HG03460 (cell line): ENCODE measurements around the gene LILRA5.
"Not testable (repeated sequence)": the region's sequence is repeated elsewhere in the genome, so short reads cannot be mapped to it uniquely, and the experiment has no call there.

Source experiments
- ATAC-seq: cut with Tn5 transposase; IDR thresholded peaks from one replicate; pipeline ENCODE4 v1.9.1; 2021; ENCODE audit not compliant: unreplicated experiment

The LILRA5 gene

DNA sequence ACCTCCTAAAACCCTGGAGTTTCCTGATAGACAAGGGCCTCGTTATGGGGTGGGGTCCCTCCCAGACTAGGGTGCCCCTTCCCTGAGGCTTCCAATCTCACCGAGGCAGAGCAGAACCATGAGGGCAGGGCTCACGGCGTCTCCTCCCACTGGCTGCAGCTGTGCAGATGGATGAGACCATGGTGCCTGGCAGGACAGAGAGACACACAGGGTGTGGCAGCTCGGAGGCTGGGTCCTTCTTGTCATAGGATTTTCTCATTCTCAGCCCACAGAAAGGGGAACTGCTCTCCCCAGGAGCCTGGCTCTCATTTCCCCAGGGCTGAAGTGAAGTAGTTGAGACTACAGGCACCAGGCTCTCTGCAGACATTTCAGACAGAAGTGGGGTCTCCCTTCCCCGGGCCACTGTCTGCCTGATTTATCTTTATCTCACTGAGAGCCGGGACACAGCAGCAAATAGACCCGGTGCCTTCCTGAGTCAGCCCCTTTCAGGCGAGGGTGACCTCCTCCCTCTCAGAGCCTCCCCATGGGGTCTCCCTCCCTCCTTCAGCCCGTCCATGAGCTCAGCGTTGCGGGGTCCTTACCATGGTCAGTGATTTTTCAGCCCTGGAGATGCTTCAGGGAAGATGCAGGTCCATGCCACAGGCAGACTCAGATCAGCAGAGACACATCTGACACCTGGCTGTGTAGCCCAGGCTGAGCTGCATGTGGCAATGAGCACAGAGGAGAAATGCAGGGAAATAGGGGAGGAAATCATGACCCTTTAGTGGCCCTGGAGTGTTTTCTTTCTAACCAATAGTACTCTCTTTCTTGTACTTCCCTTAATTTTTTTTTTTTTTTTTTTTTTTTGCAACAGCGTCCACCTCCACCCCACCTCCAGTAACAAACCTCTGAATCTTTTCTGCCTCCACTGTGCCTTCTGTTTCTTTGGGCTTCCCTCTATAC is at the start of gene LILRA5:
Gene LILRA5, minus strand, starts transcription at position 731 of the 942 bp plus-strand sequence. Its CDS starts 147 bp downstream, at position 584.
- no peak for ATAC-seq

DNA sequence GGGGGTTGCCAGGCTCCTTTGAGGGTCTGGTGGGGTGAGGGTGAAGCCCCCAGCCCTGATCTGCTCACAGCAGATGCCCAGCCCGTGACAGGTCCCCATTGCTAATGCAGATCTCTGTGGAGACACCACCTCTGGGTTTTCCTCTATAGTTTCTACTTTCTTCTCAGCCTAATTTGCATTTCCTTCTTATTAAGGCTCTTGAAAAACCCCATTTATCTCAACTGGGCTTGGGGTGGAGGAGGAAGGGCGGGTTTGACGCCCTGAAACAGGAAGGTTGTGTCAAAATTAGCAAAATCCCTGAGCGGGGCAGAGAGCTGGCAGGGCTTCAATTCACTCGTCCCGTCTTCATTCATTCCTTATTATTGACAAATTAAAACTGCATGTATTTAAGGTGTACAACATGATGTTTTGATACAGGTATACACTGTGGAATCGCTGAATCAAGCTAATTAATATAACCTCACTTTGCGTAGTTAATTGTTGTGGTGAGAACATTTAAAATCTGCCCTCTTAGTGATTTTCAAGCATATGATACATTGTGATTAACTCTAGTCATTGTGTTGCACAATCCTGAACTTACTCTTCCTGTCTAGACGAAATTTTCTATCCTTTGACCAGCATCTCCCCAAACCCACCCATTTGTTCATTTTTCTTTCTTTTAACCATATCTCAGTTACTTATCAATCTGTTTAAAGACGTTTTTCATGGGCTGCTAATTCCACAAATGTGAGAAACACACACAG is 48.9 kb upstream of the LILRA5 start:
- ATAC-seq: not testable (repeated sequence)

DNA sequence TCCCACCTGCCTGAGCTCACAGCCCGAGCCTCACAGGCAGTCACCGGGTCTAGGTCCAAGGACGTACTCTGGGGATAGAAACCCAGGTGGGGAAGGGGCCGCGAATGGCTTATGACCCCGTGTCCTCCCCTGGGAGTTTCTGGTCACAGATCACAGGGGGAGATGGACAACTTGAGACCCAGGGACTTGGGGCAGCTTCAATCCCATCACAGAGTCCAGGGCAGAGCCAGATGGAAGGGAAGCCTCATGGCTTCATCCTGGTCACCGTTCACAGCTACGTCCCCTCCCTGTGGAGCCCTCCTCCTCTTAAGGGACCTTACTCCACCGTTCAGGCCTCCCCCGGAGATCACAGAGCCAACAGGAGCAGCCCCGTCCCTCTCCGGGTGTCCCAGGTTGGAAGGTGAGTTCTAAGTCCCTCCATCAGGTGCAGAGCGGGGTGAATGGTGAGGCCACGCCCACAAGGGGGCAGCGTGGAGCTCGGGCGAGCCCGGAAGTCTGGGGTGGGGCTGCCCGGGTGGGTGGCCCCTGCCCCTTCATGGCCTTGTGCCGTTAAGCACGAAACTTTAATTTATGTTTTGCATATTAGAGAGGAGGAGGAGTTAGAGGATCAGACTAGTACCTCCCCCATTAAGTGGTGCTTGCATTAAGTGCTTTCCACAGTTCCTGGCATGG is 46.3 kb upstream of the LILRA5 start:
- peak; percentile 57 for ATAC-seq

DNA sequence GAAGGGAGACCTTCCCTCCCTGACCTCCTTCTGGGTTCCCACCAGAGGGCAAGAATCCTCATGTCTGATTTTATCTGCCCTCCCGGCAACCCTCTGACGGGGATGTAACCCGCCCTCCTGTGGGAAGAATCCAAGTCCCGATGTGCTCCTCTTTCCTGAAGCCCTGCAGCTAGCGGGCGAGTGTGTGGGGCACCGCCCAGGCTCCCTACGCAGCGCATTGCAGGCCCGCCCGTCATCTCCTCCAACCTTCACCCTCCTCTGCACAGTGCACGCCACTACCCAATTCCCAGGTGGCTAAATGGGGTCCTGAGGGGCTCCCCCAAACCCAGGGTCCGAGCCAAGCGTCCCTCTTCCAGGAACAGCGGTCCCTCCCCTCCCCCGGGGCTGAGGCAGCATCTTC is 44.4 kb upstream of the LILRA5 start:
- ATAC-seq: no peak

DNA sequence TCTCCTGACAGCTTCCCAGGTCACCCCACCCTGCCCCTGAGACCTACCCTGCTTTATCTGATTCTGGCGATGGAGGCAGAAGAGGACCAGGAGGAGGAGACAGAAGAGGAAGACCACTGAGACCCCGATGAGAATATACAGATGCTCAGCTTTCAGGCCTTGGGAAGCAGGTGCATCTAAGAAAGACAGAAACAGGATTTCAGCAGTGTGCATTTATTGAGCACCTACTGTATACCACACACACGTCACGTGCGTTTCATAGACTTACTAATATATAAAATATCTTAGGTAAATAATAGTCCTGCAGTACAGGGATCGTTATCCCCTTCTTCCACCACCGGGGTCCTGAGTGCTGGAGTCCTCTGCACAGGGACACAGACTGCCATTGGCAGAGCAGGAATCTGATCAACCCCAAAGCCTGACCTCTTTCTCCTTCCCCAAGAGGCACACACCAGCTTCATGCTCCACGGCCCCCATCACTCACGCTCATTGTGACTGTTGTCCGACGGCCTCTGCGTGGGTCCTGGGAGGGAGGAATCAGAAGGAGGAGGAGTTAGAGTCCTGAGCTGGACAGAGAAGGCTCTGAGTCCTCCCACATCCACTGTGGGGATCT is 43.6 kb upstream of the LILRA5 start:
- no peak for ATAC-seq

DNA sequence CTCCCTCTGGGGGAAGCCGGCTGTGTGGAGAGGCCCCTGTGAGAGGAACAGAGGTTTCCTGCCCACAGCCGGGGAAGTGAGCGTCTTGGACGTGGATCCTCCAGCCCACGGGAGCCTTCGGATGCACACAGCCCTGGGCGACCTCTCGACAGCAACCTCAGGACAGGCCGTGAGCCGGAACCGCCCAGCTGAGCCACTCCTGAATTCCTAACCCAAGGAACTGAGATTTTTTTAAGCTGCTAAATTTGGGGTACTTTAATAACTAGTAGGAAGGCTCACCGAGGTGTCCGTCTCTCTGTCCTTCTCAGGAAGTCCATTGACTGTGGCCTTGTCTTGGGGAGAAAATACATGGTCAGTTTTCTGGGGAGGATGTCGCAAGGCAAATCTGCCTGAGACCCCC is 42.7 kb upstream of the LILRA5 start:
- no peak for ATAC-seq

DNA sequence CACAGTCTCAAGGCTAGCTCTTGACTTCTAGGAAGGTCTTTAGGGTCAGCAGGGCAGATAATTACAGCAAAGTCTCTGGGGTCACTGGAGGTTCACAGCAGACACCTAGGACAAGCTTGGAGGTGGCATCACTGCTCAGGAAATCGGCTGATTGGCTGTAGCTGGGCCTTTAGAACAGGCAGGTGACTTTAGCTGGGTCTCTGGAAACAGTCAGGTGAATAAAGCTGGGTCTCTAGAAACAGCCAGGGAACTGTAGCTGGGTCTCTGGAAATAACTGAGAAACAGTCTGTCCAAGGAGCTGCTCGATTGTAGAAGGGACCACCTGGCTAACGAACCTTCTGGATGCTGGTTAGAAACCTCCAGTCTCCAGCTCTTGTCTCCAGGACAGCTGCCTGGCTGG is 41.8 kb upstream of the LILRA5 start:
- ATAC-seq: no peak

DNA sequence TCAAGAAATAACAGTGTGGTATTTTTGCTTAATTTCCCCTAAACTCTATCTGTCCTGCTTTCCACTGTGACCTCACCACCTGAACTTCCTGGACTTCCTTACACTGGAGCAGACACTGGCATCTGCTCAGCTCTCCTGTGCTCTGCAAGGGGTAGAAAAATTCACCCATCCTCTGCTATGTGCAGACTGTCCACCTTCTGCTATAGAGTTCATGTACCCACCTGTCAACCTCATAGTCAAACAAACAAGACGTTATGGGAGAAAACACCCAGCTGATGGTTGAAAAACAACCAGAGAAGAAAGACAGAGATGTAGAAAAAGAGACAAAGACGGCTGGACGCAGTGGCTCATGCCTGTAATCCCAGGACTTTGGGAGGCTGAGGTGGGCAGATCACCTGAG is 39.6 kb upstream of the LILRA5 start:
- ATAC-seq: no peak

DNA sequence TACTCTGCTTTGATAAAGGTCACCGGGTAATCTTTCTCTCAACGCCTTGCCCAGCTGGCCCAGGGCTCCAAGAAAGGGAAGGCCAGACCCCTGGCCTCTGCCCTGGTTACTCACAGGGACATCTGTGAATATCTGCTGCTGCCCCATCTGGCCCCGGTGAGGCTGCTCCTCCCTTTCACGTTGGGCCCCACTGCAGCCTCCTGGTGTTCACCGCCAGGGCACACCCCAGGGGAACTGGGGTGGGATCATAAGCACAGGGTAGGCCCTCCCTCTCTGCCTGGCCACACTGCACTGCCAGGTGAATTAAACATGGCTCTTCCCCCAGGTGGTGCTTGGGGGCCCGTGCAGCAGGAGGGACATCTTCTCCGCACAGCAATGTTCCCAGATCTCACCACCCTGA is 39.1 kb upstream of the LILRA5 start:
- ATAC-seq: no peak

DNA sequence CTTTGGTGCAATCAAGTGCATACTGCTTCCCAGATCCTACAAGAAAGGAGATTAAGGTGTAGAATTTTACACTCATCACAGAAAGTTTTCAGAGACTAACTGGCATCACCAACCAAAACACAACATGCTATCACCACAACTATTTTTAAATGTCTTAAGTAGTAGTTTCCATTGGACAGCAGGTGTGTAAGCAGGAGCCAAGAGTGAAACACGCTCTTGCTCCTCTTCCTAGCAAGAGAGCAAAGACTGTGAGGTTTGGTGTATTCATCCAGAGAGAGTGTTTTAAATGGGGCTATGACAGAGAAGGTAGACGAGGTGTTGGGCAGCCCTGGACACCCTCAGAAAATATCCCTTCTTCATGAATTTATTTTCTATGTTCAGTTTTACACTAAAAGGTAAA is 38.5 kb upstream of the LILRA5 start:
- ATAC-seq: no peak

DNA sequence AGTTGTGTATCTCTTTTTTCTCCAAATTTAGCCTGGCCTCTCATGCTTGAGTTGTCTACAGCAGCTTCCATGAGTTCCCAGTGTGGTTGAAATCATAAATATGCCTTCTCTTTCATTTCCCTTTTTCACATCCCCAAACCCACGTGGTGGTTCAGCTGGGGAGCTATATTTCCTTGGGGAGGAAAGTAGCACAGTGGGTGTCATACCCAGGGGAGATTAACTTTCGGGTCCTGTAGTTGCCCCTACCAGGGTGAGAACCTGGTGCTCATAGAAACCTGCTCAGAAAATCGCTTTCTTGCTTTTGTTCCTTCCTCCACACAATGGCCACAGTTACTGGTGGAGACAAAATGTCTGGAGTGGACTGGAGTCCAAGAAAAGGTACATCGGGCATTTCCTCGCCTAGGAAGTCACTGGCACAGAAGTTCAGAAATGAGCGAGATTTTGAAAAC is 33.0 kb upstream of the LILRA5 start:
- ATAC-seq: no peak

DNA sequence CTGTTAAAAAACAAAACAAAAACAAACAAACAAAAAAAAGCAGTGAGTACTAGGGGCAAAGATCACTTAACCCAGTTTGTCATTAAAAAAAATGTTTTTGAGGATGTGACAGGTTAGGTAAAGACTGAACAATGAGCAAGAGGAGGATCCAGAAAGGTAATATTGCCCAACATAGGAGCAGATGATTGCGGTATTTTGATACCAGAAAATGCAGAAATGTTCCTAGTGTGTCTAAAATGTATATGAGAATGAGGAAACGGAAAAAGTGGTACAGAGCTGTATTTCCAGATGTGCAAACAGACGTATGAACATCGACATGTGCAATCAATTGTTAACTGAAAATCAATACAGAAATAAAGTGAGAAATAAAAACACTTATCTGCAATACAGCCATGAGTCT is 30.9 kb upstream of the LILRA5 start:
- no peak for ATAC-seq

DNA sequence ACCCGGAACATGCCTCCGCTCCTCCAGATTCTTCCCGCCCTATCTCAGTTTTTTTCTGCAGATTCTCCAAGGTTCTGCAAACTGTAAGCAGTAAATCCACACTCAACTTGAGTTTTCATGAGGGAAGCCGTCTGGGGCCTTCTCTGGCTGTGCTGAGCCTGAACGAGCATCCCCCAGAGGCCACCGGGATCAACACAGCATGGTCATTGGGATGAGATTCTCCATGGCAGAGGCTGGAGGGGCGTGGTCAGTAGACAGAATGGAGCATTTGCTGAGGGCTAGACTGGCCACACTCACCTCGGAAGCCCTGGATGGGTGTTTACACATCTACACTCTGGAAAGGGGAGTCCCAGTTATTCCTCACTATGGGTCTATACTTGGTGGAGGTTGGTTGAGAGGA is 28.3 kb upstream of the LILRA5 start:
- no peak for ATAC-seq

DNA sequence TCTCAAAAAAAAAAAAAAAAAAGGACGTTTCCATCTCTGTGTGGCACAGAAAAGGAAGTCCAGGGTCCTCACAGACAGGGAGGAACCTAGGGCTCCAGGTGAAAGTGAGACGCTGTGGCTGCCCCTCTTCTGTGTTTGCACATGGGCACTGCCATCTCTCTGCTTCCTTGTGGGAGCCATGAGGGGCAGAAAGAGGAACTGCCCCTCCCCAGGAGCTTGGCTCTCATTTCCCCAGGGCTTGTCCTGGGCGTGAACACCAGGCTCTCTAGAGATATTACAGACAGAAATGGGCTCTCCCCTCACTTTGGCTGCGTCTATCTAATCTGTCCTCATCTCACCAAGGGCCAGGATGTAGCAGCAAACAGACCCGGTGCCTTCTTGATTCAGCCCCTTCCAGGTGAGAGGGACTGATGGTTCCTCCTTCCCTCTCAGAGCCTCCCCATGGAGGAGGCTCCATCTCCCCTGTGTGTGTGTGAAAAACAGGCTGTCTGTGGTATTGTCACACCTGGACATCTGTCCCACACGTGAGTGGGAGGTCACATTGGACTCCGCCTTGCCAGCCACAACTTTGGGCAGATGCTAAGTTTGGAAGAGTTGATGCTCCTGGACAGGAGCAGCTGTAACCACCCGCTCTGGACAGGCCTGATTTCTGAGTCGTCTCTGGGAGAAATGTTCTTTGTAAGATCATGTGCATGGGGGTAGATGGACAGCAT is 26.8 kb upstream of the LILRA5 start:
- ATAC-seq: no peak

DNA sequence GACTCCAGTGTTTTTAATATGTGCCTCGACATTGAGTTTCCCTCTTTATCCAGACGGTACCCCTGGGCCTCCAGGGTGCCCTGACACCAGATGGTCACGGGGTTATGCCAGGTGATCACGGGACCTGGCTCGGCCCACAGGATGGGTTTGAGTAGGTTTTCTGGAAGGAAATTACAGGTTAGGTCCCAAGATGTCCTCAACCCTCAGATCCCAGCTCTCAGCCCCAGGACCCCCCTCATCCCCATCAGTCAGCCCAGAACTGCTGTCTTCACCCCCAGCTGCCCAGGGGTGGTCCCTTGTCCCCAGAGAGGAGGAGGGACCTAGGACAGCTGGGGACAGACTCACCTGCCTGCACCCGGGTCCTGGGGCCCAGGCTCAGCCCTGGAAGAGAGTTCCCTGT is 25.6 kb upstream of the LILRA5 start:
- no peak for ATAC-seq

DNA sequence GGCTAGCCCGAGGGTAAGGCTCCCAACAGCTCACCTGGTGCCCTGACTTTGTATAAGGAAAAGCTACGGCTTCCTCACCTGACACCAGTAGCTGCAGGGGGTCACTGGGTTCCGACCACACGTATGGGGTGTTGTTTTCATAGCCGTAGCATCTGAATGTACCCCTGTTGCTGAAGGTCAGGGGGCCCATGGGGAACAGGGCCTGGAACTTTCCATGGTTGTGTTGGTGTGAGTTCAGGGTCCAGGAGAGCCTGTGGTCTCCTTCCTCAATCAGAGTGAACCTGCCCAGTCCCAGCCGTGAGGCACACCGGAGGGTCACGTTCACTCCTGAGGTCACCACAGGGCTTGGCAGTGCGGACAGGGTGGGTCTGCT is 24.9 kb upstream of the LILRA5 start:
- no peak for ATAC-seq

DNA sequence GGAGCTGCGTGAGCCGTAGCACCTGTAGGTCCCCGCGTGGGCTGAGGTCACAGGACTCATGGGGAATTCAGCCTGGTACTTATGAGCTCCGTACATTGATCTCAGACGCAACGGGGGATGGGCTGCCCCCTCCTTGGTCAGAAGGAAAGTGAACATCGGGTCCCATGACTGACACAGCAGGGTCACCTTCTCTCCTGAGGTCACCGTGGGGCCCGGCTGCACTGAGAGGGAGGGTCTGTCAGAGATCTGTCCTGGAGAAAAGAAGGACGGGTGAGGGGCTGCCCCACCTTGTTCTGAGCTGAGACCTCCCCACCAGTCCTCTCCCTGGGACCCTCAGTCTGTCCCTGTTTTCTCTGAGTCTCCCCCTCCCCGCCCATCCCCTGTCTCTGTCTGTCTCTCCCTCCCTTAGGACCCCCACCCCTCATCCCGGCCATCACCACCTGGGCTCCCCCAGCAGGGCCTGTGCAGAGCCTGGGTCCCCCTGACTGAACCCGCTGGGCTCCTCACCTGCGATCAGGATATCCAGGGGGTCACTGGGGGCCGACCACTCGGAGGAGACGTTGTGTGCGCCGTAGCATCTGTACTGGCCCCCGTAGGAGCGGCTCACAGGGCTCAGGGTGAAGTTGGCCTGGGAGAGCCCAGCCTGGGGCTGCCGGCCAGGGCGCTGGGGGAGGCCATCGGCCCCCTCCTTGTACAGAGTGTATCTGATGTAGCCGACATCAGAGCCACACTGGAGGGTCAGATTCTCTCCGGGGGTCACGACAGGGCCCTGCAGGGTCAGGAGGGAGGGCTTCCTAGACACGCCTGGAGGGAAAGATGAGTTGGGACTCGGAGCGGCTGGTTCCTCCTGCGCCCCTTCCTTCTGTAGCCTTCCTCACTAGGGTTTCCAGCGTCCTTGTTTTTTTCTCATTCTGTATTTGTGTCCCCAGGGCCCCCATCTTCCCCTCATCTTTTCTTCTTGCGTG is 24.2 kb upstream of the LILRA5 start:
- no peak for ATAC-seq

DNA sequence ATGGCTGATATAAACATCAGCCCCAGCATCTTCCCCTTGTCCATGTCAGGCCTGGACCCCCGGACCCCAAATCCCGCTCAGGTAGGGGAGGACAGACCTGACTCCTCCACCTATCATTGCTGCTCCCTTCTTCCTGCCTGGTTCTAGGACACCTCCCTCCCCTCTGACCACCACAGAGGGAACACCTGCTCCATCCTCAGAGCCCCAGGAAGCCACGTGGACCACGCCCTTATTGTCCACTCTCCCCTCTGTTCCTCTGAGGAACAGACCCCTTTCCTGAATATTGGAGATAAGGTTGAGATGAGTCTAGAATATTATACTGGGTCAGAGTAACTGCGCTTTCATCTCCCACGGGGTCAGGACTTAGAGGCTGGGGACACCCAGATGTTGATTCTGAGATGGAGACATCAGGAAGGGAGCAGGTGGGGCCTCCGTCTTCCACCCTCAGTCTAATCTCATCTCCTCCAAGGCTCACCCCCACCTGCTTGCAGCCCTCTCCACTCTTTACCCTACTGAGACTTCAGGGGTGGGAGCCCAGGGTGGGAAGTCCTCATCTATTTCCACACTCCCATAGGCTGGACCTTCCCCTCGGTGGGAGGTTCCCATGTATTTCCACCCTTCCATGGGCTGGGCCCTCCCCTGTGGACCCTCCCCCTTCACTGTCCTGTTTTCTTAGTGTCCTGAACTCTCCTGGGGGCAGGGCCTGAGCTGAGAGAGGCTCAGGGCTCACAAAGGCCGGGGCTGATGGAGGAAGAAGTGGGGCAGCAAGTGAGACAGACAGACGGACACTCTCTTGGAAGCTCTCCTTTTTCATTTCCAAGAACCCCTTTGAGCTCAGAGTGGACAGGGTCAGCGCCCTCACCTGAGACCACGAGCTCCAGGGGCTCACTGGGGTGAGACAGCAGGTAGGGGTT is 23.3 kb upstream of the LILRA5 start:
- no peak for ATAC-seq
